ENCODE measurements around the gene KRTAP10-9.
"Not testable (repeated sequence)": the region's sequence is repeated elsewhere in the genome, so short reads cannot be mapped to it uniquely, and the experiment has no call there.

KRTAP10-9 gene

GRCh38 chr21:44615911-44616590 lies 10.8 kb upstream of the KRTAP10-9 start:
- no peaks in the 10 kb centered on the region for H3K36me3 ChIP-seq (ENCODE audit: insufficient read depth, low read length)
- no peak overlapping the region for H3K27ac ChIP-seq (ENCODE audit: low read depth, low read length)
- no peak overlapping the region for H3K4me3 ChIP-seq (ENCODE audit: low read depth, low read length)
- H3K27me3 ChIP-seq (ENCODE audit: insufficient read depth, low read length): peaks cover 14% of the 10 kb centered on the region; the same call in 1 of the 2 replicates
- H2AFZ ChIP-seq (ENCODE audit: low read length, unreplicated experiment): no peak overlapping the region
- no peaks in the 10 kb centered on the region for H3K4me1 ChIP-seq (ENCODE audit: control insufficient read depth, insufficient read depth, low read length, unreplicated experiment)
- no peaks in the 10 kb centered on the region for H3K79me2 ChIP-seq (ENCODE audit: control insufficient read depth, insufficient read depth, low read length, unreplicated experiment)

GRCh38 chr21:44616591-44616926 lies 10.3 kb upstream of the KRTAP10-9 start:
- Histone ChIP-seq H3K79me2 (ENCODE audit: control insufficient read depth, insufficient read depth, low read length, unreplicated experiment) (no peaks in the 10 kb centered on the region), H3K4me3 (ENCODE audit: low read depth, low read length) (no peak overlapping the region), H3K4me1 (ENCODE audit: control insufficient read depth, insufficient read depth, low read length, unreplicated experiment) (no peaks in the 10 kb centered on the region), H3K27ac (ENCODE audit: low read depth, low read length) (no peak overlapping the region), H2AFZ (ENCODE audit: low read length, unreplicated experiment) (no peak overlapping the region), H3K36me3 (ENCODE audit: insufficient read depth, low read length) (no peaks in the 10 kb centered on the region), H3K27me3 (ENCODE audit: insufficient read depth, low read length) (peaks cover 14% of the 10 kb centered on the region; the same call in 1 of the 2 replicates)

GRCh38 chr21:44617071-44617501 lies 9.8 kb upstream of the KRTAP10-9 start:
- no peak overlapping the region for H3K27ac ChIP-seq (ENCODE audit: low read depth, low read length)
- H3K79me2 ChIP-seq (ENCODE audit: control insufficient read depth, insufficient read depth, low read length, unreplicated experiment): no peaks in the 10 kb centered on the region
- H3K4me3 ChIP-seq (ENCODE audit: low read depth, low read length): no peak overlapping the region
- H3K27me3 ChIP-seq (ENCODE audit: insufficient read depth, low read length): peaks cover 14% of the 10 kb centered on the region; the same call in 1 of the 2 replicates
- no peak overlapping the region for H2AFZ ChIP-seq (ENCODE audit: low read length, unreplicated experiment)
- H3K36me3 ChIP-seq (ENCODE audit: insufficient read depth, low read length): no peaks in the 10 kb centered on the region
- H3K4me1 ChIP-seq (ENCODE audit: control insufficient read depth, insufficient read depth, low read length, unreplicated experiment): no peaks in the 10 kb centered on the region

GRCh38 chr21:44618504-44618903 lies 8.4 kb upstream of the KRTAP10-9 start:
- Histone ChIP-seq H3K4me3 (ENCODE audit: low read depth, low read length) (no peak overlapping the region), H3K27ac (ENCODE audit: low read depth, low read length) (no peak overlapping the region), H2AFZ (ENCODE audit: low read length, unreplicated experiment) (no peak overlapping the region), H3K4me1 (ENCODE audit: control insufficient read depth, insufficient read depth, low read length, unreplicated experiment) (no peaks in the 10 kb centered on the region), H3K36me3 (ENCODE audit: insufficient read depth, low read length) (no peaks in the 10 kb centered on the region), H3K79me2 (ENCODE audit: control insufficient read depth, insufficient read depth, low read length, unreplicated experiment) (no peaks in the 10 kb centered on the region), H3K27me3 (ENCODE audit: insufficient read depth, low read length) (peaks cover 14% of the 10 kb centered on the region; the same call in 1 of the 2 replicates)

- peaks cover 14% of the 10 kb centered on the region; the same call in 1 of the 2 replicates for H3K27me3 ChIP-seq (ENCODE audit: insufficient read depth, low read length)
- H3K4me1 ChIP-seq (ENCODE audit: control insufficient read depth, insufficient read depth, low read length, unreplicated experiment): no peaks in the 10 kb centered on the region
- no peak overlapping the region for H2AFZ ChIP-seq (ENCODE audit: low read length, unreplicated experiment)
- H3K79me2 ChIP-seq (ENCODE audit: control insufficient read depth, insufficient read depth, low read length, unreplicated experiment): no peaks in the 10 kb centered on the region
- H3K4me3 ChIP-seq (ENCODE audit: low read depth, low read length): no peak overlapping the region
- H3K36me3 ChIP-seq (ENCODE audit: insufficient read depth, low read length): no peaks in the 10 kb centered on the region
- no peak overlapping the region for H3K27ac ChIP-seq (ENCODE audit: low read depth, low read length)
Observed at GRCh38 chr21:44618909-44619308, 8.0 kb upstream of the KRTAP10-9 start.

- Histone ChIP-seq H3K4me3 (ENCODE audit: low read depth, low read length) (no peak overlapping the region), H3K79me2 (ENCODE audit: control insufficient read depth, insufficient read depth, low read length, unreplicated experiment) (no peaks in the 10 kb centered on the region), H3K4me1 (ENCODE audit: control insufficient read depth, insufficient read depth, low read length, unreplicated experiment) (no peaks in the 10 kb centered on the region), H3K27me3 (ENCODE audit: insufficient read depth, low read length) (peaks cover 11% of the 10 kb centered on the region; the same call in 1 of the 2 replicates), H3K36me3 (ENCODE audit: insufficient read depth, low read length) (no peaks in the 10 kb centered on the region), H3K27ac (ENCODE audit: low read depth, low read length) (no peak overlapping the region), H2AFZ (ENCODE audit: low read length, unreplicated experiment) (no peak overlapping the region)
Observed at GRCh38 chr21:44619886-44620285, 7.0 kb upstream of the KRTAP10-9 start.

GRCh38 chr21:44623575-44623974 lies 3.3 kb upstream of the KRTAP10-9 start:
- no peaks in the 10 kb centered on the region for H3K36me3 ChIP-seq (ENCODE audit: insufficient read depth, low read length)
- H3K27me3 ChIP-seq (ENCODE audit: insufficient read depth, low read length): peaks cover 3% of the 10 kb centered on the region; the same call in 1 of the 2 replicates
- H2AFZ ChIP-seq (ENCODE audit: low read length, unreplicated experiment): no peak overlapping the region
- no peaks in the 10 kb centered on the region for H3K4me1 ChIP-seq (ENCODE audit: control insufficient read depth, insufficient read depth, low read length, unreplicated experiment)
- no peak overlapping the region for H3K4me3 ChIP-seq (ENCODE audit: low read depth, low read length)
- H3K79me2 ChIP-seq (ENCODE audit: control insufficient read depth, insufficient read depth, low read length, unreplicated experiment): no peaks in the 10 kb centered on the region
- no peak overlapping the region for H3K27ac ChIP-seq (ENCODE audit: low read depth, low read length)

- H3K4me3 ChIP-seq (ENCODE audit: low read depth, low read length): no peak overlapping the region
Observed at GRCh38 chr21:44625756-44626155, 1.1 kb upstream of the KRTAP10-9 start.

GRCh38 chr21:44626262-44626661 lies 631 bp upstream of the KRTAP10-9 start:
- H3K27me3 ChIP-seq (ENCODE audit: insufficient read depth, low read length): no peaks in the 10 kb centered on the region
- H3K27ac ChIP-seq (ENCODE audit: low read depth, low read length): no peak overlapping the region

More at GRCh38 chr21:44625756-44626155, 1.1 kb upstream of the KRTAP10-9 start:
- H3K79me2 ChIP-seq (ENCODE audit: control insufficient read depth, insufficient read depth, low read length, unreplicated experiment): no peaks in the 10 kb centered on the region
- no peaks in the 10 kb centered on the region for H3K4me1 ChIP-seq (ENCODE audit: control insufficient read depth, insufficient read depth, low read length, unreplicated experiment)
- H3K36me3 ChIP-seq (ENCODE audit: insufficient read depth, low read length): no peaks in the 10 kb centered on the region
- no peak overlapping the region for H2AFZ ChIP-seq (ENCODE audit: low read length, unreplicated experiment)
- H3K27me3 ChIP-seq (ENCODE audit: insufficient read depth, low read length): no peaks in the 10 kb centered on the region
- no peak overlapping the region for H3K27ac ChIP-seq (ENCODE audit: low read depth, low read length)

GRCh38 chr21:44627181-44627822 lies 409 bp downstream of the KRTAP10-9 start:
- not testable (repeated sequence) for H3K27me3 ChIP-seq (ENCODE audit: insufficient read depth, low read length); H3K79me2 ChIP-seq (ENCODE audit: control insufficient read depth, insufficient read depth, low read length, unreplicated experiment); H3K36me3 ChIP-seq (ENCODE audit: insufficient read depth, low read length); H3K4me3 ChIP-seq (ENCODE audit: low read depth, low read length); H3K4me1 ChIP-seq (ENCODE audit: control insufficient read depth, insufficient read depth, low read length, unreplicated experiment); H2AFZ ChIP-seq (ENCODE audit: low read length, unreplicated experiment); H3K27ac ChIP-seq (ENCODE audit: low read depth, low read length)

More at GRCh38 chr21:44626262-44626661, 631 bp upstream of the KRTAP10-9 start:
- no peaks in the 10 kb centered on the region for H3K4me1 ChIP-seq (ENCODE audit: control insufficient read depth, insufficient read depth, low read length, unreplicated experiment)
- H3K79me2 ChIP-seq (ENCODE audit: control insufficient read depth, insufficient read depth, low read length, unreplicated experiment): no peaks in the 10 kb centered on the region
- no peaks in the 10 kb centered on the region for H3K36me3 ChIP-seq (ENCODE audit: insufficient read depth, low read length)
- H2AFZ ChIP-seq (ENCODE audit: low read length, unreplicated experiment): no peak overlapping the region
- no peak overlapping the region for H3K4me3 ChIP-seq (ENCODE audit: low read depth, low read length)

- H3K4me3 ChIP-seq (ENCODE audit: low read depth, low read length); H3K27me3 ChIP-seq (ENCODE audit: insufficient read depth, low read length); H3K4me1 ChIP-seq (ENCODE audit: control insufficient read depth, insufficient read depth, low read length, unreplicated experiment); H3K27ac ChIP-seq (ENCODE audit: low read depth, low read length); H3K79me2 ChIP-seq (ENCODE audit: control insufficient read depth, insufficient read depth, low read length, unreplicated experiment); H2AFZ ChIP-seq (ENCODE audit: low read length, unreplicated experiment); H3K36me3 ChIP-seq (ENCODE audit: insufficient read depth, low read length): not testable (repeated sequence)
Observed at GRCh38 chr21:44627831-44628233, 939 bp downstream of the KRTAP10-9 start.
